HG03060 (cell line): ENCODE data around the gene DEDD2.
"Not testable (repeated sequence)": the region's sequence is repeated elsewhere in the genome, so short reads cannot be mapped to it uniquely, and the experiment has no call there.

Experiments
- ATAC-seq: cut with Tn5 transposase; IDR thresholded peaks from one replicate; pipeline ENCODE4 v1.9.1; 2021; ENCODE audit warnings: low read depth, moderate number of reproducible peaks; ENCODE audit not compliant: unreplicated experiment

DEDD2 gene, protein sequence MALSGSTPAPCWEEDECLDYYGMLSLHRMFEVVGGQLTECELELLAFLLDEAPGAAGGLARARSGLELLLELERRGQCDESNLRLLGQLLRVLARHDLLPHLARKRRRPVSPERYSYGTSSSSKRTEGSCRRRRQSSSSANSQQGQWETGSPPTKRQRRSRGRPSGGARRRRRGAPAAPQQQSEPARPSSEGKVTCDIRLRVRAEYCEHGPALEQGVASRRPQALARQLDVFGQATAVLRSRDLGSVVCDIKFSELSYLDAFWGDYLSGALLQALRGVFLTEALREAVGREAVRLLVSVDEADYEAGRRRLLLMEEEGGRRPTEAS

DNA sequence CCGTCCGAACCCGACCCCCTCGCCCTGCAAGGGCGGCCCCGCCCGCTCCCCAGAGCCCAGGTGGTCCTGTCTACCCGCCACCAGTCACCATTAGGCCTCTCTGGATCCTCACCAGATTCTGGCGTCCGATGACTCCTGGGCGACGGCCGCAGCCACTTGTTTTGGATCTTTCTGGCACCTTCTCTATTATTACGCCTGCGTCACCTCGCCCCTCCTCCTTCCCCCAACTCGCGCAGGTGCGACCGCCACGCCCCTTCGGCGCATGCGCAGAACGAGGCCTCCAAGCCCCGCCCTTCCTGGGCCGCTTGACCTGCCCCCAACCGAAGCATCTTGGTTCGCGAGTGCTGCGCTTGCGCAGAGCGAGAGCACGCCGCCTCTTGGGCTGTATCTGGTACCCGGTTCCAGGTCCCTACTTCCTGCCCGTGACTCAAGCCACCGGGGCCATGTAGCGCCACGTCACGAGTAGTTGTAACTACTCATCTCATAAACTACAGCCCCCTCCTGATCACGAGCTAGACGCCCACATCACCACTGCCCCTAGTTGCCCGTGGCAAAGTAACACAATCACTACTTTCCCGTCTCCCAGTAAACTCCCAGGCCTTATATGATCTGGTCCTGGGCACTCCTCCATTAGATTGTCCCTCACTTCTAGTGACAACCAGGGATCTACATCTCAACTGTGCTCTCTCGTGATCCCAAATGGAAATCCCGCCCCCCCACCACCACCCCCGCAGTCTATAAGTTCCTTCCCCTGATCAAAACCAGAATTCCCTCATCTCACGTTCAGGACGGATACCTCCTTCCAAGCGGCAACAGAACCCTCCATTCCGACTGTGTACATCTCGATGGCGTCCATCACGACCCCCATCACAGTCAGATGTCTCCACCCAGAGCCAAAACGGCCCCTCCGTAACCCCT lies at the start of gene DEDD2:
Gene DEDD2, minus strand, starts transcription at position 158 of the 918 bp plus-strand sequence. CDS start 670 bp downstream, outside the sequence.
- ATAC-seq, result peak; percentile 54

DNA sequence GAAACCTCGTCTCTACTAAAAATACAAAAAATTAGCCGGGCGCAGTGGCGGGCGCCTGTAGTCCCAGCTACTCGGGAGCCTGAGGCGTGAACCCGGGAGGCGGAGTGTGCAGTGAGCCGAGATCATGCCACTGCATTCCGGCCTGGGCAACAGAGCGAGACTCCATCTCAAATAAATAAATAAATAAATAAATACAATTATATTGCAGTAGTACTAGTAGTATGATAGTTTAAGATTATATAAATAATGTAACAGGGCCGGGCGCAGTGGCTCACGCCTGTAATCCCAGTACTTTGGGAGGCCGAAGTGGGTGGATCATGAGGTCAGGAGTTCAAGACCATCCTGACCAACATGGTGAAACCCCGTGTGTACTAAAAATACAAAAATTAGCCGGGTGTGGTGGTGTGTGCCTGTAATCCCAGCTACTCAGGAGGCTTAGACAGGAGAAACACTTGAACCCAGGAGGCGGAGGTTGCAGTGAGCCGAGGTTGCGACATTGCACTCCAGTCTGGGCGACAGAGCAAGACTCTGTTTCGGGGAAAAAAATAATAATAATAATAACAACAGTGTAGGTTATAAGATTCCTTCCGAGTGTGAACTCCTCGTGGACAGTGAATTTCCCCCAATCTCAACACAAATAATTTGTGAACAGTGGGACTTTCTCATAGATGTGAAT lies 49.6 kb upstream of the DEDD2 start:
- not testable (repeated sequence) for ATAC-seq

DNA sequence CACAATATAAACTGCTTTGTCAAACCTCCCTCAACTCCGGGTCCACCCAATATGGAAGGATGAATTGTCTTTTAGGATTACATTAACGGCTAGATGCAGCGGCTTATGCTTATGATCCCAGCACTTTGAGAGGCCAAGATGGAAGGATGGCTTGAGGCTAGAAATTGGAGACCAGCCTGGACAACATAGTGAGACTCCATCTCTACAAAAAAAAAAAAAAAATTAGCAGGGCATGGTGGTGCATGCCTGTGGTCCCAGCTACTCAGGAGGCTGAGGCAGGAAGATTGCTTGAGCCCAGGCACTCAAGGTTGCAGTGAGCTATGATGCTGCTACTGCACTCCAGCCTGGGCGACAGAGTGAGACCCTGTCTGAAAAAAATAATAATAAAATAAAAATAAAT lies 48.6 kb upstream of the DEDD2 start:
- not testable (repeated sequence) for ATAC-seq

DNA sequence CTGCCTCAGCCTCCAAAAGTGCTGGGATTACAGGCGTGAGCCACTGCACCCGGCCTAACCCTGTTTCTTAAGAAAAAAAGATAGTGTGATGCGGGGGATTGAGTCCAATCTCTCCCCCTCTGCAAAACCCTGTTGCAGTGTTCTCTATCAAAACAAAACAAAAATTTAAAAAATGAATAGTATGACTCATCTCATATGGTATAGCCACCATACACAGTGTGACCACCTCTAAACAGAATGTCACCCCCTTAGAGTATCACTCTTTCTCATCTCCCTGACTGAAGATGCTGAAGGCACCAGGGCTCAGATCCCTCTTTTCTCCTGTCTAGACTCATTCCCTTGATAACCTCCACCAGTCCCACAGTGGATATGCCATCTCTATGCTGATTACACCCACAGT lies 44.3 kb upstream of the DEDD2 start:
- no peak for ATAC-seq

DNA sequence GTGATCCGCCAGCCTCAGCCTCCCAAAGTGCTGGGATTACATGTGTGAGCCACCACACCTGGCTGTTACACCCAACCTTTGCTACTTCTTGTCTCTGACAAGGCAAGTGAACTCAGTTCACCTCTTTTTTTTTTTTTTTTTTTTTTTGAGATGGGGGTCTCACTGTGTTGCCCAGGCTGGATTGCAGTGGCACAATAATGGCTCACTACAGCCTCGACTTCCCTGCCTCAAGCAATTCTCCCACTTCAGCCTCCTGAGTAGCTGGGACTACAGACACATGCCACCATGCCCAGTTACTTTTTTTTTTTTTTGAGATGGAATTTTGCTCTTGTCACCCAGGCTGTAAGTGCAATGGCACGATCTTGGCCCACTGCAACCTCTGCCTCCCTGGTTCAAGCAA lies 40.4 kb upstream of the DEDD2 start:
- not testable (repeated sequence) for ATAC-seq

DNA sequence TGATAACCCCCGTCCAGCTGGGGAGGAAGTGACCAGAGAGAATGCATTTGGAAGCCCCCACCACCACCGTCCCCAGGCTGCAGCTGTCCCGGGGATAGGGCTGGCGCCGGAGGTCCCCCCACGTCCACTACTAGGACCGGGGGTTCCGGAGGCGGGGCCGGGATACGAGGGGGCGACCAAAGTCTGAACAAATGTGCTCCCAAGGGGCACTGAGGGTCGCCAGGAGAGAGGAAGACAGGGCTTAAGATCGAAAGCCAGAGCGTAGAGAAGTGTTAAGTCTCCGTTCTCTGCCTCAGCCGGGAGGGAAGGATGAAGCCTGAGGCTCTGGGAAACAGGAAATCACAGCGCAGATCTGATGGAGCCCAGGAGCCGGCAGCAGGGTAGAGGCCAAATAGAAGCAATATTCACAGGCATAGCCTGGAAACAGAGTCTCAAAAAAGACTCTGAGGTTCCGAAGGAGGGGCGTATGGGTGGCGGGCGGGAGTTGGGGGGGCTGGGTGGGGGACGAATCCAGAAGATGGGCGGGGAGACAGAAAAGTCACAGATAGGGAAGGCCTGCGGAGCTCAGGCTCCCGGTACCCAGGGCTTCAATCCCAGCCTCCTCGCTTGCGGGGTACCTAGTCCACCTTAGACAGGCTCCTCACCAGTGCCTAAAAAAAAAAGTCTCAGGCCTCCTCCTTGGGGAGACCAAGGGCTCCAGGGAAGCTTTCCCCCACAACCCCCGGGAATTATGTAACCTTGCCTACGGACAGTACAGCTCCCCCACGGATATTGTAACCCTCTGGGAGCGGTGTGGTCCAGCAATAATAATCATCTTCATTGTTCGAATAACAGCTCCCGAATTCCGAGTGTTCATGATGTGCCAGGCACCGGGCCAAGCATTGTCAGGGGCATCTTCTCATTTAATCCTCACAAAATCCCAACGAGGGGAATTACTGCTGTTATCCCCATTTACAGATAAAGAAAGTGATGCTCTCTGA lies 38.6 kb upstream of the DEDD2 start:
- no peak for ATAC-seq

DNA sequence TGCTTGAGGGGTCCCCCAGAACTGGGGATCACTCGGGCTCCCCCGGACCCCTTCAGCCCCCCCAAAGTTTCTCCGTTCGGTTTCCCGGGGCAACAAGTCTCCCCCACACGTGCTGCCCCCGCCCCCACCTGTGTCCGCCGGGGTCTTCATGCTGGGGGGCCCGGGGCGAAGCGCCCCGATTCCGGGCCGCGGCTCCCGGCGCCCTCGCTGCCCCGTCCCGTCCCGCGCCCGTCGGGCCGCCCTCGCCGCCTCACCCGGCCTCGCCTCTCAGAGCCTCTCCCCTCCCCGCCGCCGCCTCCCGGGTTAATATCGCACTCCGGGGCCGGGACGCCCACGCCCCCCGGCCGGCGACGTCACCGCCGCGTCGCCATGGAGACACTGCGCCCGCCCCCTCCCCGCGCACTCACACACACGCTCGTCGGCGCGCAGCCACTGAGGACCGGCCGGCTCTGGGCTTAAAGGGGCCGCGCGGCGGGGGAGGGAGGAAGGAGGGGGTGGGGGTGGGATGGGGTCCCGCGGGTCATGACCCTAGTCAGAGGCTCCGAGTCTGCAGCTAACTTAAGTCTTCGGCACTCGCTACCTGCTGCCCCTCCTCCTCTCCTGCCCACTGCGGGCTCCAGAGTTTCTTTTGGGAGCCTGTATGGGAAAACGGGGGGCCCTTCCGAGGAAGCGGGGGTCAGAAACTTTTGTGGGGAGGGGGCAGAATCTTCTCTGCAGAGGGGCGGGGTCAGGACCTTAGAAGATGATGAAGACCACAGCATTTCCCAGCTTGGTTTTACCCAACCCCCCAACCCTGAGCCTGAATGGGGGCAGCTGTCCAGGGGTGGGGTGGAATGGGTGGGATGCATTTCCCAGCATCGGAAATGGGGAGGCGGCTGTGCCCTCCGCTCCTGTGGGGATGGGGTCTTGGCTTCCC lies 37.6 kb upstream of the DEDD2 start, which contains the start of gene ERF:
Gene ERF, minus strand, starts transcription at position 279 of the 916 bp plus-strand sequence. Its CDS starts 129 bp downstream, at position 150.
- ATAC-seq, result no peak

DNA sequence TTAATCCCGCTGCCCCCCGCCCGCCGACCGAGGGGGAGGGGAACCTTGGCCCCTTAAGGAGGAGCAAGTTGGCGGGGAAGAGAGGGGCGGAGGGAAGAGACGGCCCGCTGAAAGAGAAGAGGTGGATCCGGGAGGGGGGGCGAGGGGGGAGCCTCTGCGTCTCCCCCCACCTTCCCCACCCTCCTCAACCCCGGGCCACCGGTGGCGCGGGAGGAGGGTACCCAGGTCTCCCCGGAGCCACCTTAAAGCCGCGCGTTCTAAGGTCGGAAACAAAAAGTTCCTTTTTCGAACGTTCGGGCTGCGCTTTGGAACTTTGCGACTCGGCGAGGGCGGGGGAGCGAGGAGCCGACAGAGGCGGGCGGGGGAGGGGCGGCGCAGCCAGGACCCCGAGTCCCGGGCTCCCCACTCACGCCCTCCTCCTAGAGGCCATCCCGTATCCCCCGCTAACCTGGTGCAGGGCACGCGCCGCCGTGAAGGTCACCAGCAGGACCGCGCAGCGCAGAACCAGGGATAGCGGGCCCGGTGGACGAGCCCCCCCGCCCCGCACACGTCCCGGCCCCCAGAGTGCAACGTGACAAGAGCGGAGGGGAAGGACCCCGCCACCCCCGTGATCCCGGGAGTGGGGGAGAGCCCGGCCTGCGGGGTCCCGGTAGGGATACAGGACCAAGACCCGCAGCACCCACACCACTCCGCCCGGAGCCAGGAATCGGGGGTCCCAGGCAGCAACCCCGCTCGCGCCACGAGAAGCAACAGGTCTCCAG lies 36.8 kb upstream of the DEDD2 start:
- no peak for ATAC-seq

DNA sequence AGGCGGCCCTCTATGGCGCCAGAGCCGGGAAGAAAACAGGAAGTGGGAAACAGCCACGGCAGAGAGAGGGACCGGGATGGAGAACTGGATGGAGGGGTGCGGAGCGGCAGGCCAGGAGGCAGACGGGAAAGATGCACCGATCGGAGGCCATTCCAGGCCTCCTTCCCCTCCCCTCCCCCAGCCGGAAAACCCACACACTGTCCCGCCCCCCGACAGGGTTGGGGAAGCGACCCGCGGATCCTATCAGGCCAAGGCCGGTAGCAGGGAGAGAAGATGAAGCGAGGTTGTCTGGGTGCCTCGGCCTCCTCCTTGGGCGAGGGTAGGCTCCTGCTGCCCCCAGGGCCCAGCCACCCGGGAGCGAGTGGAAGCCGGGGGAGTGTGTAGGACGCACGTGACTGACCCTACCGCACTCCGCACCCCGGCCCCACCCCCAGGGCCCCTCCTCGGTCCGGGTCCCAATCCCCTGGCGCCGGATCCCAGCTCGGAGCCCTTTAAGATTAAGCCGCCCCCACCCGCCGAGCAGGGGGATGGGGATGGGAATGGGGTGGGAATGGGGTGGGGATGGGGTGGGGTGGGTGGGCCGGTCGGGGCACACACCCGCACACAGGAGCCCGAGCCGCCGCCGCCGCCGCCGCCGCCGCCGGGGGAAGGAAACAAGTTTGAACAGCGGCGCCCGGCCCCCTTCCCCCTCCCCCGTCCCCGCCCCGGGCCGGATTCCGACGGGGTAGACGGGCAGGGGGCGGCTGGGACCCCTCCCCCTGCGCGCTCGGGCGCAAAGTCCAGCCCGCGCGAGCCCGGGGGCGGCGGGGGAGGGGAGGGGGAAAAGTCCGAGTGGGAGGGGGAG lies 36.0 kb upstream of the DEDD2 start:
- no peak for ATAC-seq

DNA sequence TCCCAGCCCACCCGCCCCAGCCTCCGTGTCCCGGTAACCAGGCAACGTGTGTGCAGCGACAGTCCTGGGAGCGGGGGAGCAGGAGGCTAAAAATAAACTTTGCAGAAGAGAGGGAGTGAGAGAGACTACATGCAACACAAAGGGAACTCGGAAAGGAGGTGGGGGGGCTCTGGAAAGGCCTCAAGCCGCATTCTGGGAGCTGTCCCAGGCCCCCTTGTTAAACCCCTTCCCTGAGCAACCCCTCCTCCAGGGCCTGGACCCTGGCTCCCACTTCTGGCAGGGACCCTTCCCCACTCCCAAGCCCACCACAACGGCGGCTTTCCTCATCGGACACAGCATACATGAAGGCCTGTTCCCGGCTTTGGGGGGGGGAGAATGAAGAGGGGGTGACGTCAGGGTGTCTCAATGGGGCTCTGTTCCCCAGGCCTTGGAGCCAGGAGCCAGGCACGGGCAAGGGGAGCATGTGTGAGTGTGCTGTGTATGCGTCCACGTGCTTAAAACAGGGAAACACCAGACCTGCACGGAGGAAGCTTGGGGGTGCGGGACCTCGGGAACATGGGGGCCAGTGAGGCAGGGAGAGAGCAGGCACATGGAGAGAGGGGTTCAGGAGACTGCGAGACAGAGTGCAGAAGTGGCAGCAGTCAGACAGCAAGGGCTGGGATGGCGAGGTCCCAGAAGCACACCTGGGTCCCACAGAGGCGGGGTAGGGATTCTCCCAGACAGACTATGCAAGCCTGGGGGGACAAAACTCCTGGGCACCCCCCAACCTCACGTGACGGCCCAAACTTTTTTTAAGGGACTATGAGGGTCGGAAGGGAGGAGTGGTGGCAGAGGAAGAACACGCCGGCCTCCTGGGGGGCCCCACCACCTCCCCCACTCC lies 35.1 kb upstream of the DEDD2 start:
- no peak for ATAC-seq

DNA sequence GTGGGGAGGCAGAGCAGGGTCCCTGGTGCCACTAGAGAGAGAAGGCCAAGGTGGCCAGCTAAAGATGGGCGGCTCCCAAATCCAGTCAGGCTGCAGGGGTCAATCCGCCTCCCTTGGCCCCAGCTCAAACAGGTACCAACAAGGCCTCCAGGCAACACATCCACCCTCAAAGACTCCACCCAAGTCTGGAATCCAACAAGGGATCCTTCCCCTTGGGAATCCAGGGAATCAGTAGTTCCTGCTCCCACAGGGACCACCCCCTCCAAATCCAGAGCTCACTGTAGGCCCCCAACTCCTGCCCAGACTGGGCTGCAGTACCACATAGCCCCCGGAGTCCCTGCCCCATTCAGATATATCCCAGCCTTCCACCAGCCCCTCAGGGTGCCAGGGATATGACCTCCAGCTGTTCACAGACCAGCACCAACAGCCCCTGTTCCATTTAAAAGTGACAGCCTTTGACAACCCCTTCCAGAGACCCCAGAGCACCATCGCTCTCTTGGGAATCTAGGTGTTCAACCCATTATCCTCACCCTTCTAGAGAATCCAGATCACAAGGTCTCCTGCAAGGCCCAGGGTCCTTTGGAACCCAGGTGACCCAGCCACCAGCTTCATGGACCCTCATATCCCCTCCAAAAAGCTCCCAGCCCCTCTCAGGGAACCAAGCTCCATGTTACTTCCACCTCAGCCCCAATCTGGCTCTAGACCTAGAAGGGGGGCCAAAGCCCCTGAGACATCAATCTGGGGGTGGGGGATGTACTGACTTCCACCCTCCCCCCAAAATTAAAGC lies 34.3 kb upstream of the DEDD2 start:
- ATAC-seq, result no peak

DNA sequence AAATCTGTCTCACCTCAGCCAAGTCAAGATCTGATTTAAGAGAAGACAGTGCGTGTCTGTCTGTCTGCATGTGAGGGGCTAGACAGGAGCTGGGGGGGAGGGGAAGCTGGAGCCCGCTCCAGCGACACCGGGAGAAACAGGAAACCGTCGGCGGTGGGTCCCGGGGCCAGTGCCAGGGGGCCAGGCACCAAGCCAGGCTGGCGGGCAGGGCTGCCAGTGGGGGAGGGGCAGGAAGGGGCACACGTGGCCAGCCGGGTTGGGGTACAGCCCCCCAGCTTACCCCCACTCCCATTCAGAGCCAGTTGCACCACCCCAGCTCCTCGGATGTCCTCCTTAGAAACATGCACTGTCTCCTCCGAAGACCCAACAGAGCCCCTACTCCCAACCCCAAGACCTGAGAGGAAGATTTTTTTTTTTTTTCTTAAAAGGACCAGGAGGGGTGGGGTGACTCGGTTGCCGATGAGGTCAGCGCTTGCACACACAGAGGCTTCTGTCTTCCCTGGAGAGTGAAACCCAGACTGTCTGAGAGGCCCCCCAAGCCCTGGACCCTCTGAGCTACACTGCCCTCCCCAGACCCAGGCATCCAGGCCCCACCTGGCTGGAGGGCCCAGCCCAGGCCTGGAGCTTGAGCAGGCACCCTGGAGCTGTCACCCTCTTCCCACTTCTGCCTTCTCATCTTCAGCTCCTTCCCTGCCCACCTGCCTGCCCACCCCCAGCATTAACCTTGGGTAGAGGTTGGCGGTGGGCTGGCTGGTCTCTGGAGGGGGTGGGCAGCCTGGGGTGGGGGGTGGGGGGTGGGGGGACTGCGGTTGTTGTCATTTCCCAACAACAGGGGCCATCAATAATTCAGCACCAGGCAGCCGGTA lies 33.4 kb upstream of the DEDD2 start:
- no peak for ATAC-seq

DNA sequence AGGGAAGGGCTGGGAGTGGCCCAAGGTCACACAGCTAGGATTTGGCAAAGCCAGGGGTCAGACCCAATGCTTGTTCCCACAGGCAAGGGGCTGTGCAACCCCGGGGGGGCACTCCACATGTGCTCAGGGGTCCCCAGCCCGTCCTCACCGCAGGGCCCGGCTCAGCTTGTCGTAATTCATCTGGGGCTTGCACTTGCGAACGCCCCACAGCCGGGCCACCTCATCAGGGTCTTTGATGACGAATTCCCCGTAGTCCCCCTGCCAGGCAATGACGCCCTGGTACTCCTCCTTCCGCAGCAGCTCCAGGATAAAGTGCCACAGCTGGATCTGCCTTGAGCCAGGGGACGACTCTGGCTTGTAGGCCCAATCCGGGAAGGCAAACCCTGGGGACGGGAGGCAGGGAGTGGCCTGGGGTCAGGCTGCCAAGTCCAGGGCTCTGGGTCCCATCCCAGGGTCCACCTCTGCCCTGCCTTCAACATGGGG lies 32.7 kb upstream of the DEDD2 start:
- no peak for ATAC-seq

DNA sequence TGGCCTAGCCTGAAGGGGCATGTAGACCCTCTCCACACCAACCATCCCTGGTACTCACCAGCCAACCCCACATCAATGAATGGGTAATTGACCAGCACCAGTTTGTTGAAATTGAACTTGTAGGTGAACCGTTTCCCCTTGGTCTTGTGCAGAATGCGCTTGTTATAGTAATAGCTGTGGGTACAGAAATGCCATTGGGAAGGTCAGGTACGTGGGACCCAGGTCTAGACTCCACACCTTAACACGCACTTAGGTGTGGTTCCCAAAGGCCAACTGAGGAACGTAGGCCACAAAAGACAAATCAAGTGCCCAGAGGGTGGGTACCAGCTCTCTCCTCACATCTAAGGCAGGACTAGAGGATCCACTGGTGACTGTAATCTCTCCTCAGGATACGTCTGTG lies 32.3 kb upstream of the DEDD2 start:
- no peak for ATAC-seq
